Measurements from ENCODE around the gene MORC4.
"Not testable (repeated sequence)": the region's sequence is repeated elsewhere in the genome, so short reads cannot be mapped to it uniquely, and the experiment has no call there.

The MORC4 gene

GRCh38 chrX:107000013-107000515 is at the start of gene MORC4:
TSS of gene MORC4 (minus strand) at chrX:107000212. CDS start at chrX:106999969, 243 bp downstream.
- DNase-seq = peak; percentile 62

- no peak for DNase-seq
These were observed 47.6 kb upstream of the MORC4 start for GRCh38 chrX:107047622-107048021.

- no peak for DNase-seq
These were observed 29.7 kb upstream of the MORC4 start for GRCh38 chrX:107029752-107030151.

GRCh38 chrX:107025545-107025944 is 25.5 kb upstream of the MORC4 start:
- DNase-seq = no peak

GRCh38 chrX:107014936-107015335 is 14.9 kb upstream of the MORC4 start:
- DNase-seq = no peak

- DNase-seq = no peak
These were observed 8.0 kb upstream of the MORC4 start for GRCh38 chrX:107008034-107008433.

GRCh38 chrX:106999002-106999975 is 723 bp downstream of the MORC4 start:
- peak; percentile 43 for DNase-seq

- DNase-seq = no peak
These were observed 2.4 kb downstream of the MORC4 start for GRCh38 chrX:106997611-106998010.

GRCh38 chrX:106995678-106996077 is 4.3 kb downstream of the MORC4 start:
- DNase-seq = no peak

GRCh38 chrX:106987488-106987887 is 12.5 kb downstream of the MORC4 start:
- DNase-seq = no peak

GRCh38 chrX:106980952-106981626 is 18.9 kb downstream of the MORC4 start:
- DNase-seq = no peak

- DNase-seq = no peak
These were observed 23.6 kb downstream of the MORC4 start for GRCh38 chrX:106976416-106976815.

GRCh38 chrX:106973433-106974149 is 26.4 kb downstream of the MORC4 start:
- no peak for DNase-seq

GRCh38 chrX:106972896-106973295 is 27.1 kb downstream of the MORC4 start:
- DNase-seq = no peak

- DNase-seq = not testable (repeated sequence)
These were observed 33.5 kb downstream of the MORC4 start for GRCh38 chrX:106966547-106966946.

- DNase-seq = no peak
These were observed 35.7 kb downstream of the MORC4 start for GRCh38 chrX:106964290-106964689.

- no peak for DNase-seq
These were observed 36.9 kb downstream of the MORC4 start for GRCh38 chrX:106963111-106963510.

- DNase-seq = no peak
These were observed 40.1 kb downstream of the MORC4 start for GRCh38 chrX:106959901-106960300.

GRCh38 chrX:106957856-106958255 is 42.2 kb downstream of the MORC4 start:
- no peak for DNase-seq

- no peak for DNase-seq
These were observed 44.8 kb downstream of the MORC4 start for GRCh38 chrX:106955004-106955772.

GRCh38 chrX:106954041-106954440 is 46.0 kb downstream of the MORC4 start:
- DNase-seq = no peak

GRCh38 chrX:106952988-106953387 is 47.0 kb downstream of the MORC4 start:
- DNase-seq = no peak

All from stimulated activated CD4-positive, alpha-beta T cell treated with anti-CD3 and anti-CD28 coated beads, Interleukin-4, amount 100 ng/mL, for 1 hour (primary cell).